NCI-H524 (cell line): Measurements from ENCODE around the gene TKTL1.

Source experiments
- DNase-seq, 2 experiments: peaks; one replicate each; lab custom pipeline; 2025; lab: John Stamatoyannopoulos, UW

Gene TKTL1

DNA sequence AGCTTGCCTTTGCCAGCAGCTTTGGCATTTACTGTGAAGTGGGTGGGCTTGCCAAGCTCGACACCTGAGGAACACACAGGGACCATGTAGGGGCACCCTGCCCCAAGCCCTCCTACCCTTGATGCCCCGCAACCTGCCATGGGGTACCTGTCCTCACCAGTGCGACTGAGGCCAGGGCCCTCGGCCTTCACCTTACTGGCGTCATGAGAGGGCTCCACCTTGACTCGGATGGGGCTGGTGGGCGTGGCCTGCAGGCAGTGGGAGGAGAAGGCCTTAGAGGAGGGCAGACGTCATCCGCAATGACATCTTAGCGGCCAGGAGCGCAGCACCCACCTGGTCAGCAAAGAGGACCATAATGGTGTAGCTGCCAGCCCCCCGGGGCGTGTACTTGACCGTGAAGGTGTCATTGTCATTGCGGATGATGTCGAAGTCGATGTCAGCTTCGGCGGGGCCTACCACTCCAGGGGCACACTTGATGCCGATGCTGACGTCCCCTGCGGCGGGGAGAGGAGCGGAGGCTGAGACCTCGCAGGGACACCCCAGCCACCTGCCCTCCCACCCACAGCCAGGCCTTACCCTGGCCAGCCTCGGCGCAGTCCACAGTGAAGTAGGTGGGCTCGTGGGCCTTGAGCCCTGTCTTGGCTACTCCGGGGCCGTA lies 66.6 kb downstream of the TKTL1 start:
- DNase-seq: no peak

DNA sequence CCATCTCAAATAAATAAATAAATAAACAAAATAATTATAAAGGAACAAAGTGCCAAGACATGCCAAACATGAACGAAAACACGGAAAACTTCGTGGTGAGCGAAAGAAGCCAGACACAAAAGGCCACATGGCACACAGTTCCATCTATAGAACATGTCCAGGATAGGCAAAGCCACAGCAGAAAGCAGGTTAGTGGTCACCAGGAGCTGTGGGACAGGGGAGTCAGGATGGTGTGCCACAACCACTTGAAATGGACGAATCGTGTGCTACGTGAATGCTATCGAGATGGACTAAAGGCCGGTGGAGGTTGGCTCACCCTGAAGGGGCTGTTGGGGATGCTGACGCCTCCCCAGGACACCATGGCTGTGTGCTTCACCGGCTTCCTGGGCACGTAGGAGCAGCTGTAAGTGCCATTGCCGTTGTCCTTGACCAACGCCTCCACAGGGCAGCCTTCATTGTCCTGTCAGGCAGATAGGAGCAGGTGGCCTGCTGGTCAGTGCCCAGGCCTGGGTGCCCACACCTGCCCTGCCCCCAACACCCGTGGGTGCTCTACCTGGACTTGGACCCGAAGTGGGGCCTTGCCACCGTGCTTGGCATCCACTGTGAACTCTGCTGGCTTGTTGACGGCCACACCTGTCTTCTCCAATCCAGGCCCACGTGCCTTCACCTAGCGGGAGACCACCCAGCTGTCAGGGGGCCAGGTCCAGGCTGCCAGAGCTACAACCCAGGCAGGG lies 68.3 kb downstream of the TKTL1 start:
- DNase-seq: no peak

- no peak for DNase-seq
These were observed 69.5 kb downstream of the TKTL1 start for GRCh38 chrX:154365052-154365600.

DNA sequence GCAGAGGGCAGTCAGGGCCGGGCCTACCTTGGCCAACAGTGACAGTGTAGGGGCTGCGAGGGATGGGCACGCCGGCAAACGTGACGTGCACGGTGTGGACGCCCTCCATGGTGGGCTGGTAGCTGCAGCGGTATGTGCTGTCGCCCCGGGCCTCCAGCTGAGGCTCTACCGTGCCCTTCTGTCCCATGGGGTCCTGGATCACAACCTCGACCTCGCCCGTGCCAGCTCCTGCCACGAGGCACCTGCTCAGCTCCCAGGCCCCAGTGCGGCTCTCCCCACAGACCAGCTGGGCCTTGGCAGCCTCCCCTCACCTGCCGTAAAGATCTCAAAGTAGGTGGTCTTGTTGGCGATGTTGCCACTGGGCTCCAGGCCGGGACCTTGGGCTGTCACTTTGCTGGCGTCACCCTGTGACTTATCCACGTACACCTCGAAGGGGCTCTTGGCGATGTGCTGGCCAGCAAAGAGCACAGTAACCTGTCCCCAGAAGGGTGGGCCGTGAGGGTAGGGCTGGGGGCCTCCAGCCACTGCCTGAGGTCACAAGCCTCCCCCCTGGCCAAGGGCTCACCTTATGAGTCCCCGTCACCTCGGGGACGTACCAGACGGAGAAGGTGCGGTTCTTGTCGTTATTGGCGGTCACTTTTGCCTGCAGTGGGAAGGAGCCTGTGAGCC lies 70.5 kb downstream of the TKTL1 start:
- no peak for DNase-seq

DNA sequence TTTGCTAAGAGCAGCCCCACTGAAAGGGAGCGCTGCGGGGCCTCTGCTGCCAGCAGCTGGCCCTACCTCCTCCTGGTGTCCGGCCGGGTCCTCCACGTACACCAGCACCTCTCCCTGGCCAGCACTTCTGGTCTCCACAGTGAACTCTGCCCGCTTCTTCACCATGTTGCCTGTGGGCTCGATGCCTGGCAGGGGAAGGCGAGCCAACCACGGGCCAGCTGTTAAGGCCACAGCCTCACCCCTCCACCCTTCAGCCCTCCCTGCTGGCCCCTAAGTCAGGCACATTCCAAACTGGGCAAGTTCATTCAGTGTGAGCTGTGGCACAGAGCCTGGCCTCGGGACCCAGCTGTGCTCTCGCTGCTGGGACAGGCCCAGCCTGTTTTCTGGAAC lies 71.1 kb downstream of the TKTL1 start:
- no peak for DNase-seq

DNA sequence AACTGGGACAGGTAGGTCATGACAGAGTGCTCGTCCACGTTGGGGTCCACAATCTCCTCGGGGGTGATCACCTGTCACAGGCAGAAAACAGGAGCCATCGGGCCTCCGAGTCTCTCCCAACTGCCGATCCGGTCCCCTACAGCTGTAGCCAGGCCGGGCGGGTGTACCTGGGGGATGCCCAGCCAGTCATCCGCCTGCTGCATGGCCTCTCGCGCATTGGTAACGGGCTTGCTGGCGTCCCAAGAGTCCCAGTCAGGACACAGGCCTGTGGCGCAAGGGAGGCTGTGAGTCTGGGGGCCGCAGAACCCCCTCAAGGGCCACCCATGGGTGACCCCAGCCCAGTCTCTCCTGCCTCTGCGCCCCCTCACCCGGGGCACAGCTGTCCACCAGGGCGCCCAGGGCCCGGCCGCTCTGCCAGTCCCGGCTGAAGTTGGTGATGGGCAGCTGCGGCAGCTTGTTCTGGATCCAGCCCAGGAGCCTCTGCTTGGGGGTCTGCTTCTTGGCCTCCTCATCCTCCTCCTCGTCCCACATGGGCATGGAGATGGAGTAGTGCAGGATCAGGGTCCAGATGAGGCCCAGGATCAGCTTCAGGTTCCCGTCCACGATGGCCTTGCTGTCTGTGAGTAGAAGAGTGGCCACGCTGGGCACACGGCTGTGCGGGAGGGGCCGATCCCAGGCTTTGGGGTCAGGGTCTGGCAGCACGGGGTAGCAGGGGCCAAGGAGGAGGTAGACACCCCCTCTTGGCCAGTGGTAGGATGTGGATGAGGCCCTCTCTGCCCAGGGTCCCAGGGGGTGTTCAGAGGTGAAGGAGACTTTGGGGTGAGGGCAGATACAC lies 72.1 kb downstream of the TKTL1 start:
- no peak for DNase-seq

- no peak for DNase-seq
These were observed 73.2 kb downstream of the TKTL1 start for GRCh38 chrX:154368630-154369448.

GRCh38 chrX:154369449-154370299 lies 74.1 kb downstream of the TKTL1 start:
- DNase-seq: peak in 1 of 2 experiments; percentile 28

- DNase-seq: peak in 1 of 2 experiments; percentile 26
These were observed 74.9 kb downstream of the TKTL1 start for GRCh38 chrX:154370300-154371016.

DNA sequence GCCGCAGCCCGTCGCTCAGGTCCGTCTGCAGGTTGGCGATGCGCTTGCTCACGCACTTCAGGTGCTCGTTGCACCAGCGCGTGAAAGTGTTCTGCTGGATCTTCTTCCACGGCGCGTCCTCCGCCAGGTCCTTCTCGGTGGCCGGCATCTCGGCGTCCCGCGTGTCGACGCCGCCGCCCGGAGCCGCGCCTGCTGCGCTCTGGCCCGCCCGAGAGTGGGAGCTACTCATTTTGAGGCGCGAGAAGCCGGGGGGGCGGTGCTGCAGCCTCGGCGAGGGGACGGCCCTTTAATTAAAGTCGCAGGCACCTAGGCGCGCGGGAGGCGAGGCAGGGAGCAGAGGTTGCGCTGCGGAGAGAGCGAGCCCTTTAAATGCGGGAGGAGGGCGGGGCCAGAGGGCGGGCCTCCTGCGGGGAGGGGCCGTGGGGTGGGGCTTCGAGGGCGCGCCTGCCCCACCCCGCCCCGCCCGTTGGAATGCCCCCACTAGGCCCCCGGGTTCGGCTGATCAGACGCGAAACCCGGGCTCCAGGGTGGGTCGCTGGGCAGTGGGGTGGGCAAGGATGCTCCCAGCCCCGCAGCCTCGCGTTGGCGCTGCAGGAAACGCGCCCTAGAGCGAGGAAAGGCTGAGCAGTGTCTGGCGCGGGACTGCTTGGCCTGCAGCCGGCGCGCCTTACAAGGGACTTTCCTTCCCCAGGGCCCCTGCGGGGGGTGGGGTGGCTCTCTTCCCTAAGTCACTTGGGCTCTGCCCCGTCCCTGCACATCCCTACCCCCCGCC lies 75.6 kb downstream of the TKTL1 start:
- DNase-seq: peak; percentile 86 to 93

GRCh38 chrX:154371789-154372300 lies 76.2 kb downstream of the TKTL1 start:
- DNase-seq: peak in 1 of 2 experiments; percentile 44

DNA sequence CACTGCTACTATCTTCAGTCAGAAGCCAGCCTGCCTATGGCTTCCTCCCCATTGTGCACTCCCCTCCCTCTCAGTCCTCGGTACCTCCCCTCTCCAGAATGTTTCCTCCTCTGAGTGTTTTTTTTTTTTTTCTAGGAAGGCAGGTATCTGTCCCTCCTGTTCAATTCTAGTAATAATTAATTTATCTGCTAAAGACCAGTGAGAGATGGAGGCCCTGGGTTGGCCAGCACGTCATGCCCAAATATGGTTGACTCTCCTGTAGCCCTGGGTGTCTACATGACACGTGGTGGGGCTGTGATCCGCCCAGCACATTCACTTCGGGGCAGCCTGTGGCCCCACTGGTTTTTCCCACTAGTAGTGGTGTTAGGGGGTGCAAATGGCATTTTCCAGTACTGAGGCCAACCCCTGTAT lies 77.0 kb downstream of the TKTL1 start:
- no peak for DNase-seq

- peak in 1 of 2 experiments; percentile 64 for DNase-seq
These were observed 78.0 kb downstream of the TKTL1 start for GRCh38 chrX:154373340-154374306.

DNA sequence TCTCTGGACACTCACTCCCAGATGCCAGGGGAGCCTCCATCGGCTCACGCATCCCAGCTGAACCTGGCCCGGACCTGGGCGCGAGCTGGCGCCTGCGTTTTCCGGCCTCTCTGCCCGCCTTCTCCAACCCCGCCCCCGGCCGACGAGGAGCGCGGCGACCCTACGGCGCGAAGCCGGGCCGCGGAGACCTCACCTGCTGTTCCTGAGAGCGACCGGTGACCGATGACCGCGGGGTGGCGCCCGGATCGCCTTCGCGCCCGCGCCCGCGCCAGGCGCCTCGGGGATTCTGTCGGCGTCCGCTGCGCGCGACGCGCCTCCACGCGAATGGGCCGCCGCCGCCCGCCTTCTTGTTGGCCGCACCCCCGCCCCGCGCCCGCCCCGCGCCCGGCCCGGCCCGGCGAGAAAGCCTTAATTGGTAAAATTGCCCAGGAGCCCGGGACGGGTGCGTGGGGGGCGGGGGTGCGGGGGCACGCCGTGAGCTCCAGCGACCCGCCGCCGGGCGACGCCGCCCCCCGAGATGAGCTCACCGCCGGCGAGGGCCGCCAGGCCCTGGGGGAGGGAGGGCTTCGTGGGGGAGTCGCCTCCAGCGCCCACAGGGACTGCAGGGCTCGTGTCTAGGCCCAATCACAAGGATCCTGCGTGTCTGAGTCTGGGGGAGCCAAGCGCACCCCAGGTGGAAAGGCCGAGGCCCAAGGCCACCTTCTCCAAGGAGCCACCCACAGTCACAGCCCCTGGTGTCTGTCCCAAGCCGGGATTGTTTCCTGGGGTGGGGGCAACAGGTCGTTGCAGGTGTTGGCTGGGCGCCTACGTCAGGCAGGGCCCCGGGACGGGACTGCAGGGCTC lies 78.9 kb downstream of the TKTL1 start, which contains the start of gene FLNA:
Gene FLNA (minus strand): TSS at position 322 of the 843 bp plus-strand sequence. CDS start 3,389 bp downstream, outside the sequence.
- peak in 1 of 2 experiments; percentile 45 for DNase-seq

GRCh38 chrX:154375156-154375504 lies 79.5 kb downstream of the TKTL1 start:
- peak in 1 of 2 experiments; percentile 36 for DNase-seq

- no peak for DNase-seq
These were observed 81.2 kb downstream of the TKTL1 start for GRCh38 chrX:154376774-154377173.
